HG02870 (cell line): ENCODE data around the gene PLEKHA6.
"Not testable (repeated sequence)": the region's sequence is repeated elsewhere in the genome, so short reads cannot be mapped to it uniquely, and the experiment has no call there.

Source experiments
- ATAC-seq: cut with Tn5 transposase; IDR thresholded peaks from one replicate; pipeline ENCODE4 v1.9.1; 2021; ENCODE audit warnings: mild to moderate bottlenecking, moderate library complexity; ENCODE audit not compliant: unreplicated experiment

PLEKHA6 gene

GRCh38 chr1:204338360-204338759 is 21.4 kb downstream of the PLEKHA6 start:
- ATAC-seq = no peak

DNA sequence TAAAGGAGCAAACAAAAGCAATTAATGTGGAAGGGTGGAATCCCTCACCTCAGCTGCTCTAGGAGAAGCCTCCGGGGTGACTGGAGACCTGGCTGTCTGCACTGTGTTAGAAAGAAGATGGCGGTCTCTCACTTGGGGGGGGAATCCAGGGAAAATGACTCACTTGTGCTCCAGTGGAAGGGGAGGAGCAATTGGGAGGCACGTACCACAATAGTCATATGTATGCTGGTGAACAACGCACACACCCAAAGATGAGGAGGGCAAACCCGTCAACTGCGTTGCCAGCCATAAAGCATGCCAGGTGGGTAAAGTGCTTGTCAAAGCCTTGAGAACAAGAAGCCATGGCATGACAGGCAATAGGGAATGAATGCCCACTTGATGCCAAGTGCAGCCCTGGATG is 22.1 kb downstream of the PLEKHA6 start:
- no peak for ATAC-seq

- no peak for ATAC-seq
Observed at GRCh38 chr1:204337036-204337429, 22.7 kb downstream of the PLEKHA6 start.

DNA sequence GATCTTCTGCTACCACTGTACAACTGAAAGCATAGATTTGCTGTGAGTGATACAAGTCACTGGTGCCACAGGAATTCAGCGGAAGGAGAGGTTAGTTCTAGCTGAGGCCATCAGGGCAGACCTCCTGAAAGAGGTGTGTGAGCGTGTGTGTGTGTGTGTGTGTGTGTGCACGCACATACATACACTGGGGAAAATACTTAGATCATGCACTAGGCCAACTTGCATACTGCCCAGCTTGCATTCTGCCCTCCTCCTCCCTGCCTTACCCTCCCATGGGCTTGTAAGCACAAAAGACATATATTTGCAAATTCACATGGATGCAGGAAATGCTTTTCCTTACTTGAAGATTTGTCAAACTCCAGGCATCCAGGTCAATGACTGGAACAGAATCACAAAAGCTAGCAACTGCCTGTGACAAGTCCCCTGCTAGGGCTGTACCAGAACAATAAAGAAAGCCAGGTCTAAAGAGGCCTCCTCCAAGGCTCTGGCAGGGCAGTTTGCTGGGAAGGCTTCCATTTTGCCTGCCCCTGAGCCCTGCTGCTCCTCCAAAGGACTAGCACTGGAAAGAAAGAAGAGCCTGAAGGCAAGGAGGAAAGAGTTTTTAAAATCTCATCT is 23.2 kb downstream of the PLEKHA6 start:
- no peak for ATAC-seq

DNA sequence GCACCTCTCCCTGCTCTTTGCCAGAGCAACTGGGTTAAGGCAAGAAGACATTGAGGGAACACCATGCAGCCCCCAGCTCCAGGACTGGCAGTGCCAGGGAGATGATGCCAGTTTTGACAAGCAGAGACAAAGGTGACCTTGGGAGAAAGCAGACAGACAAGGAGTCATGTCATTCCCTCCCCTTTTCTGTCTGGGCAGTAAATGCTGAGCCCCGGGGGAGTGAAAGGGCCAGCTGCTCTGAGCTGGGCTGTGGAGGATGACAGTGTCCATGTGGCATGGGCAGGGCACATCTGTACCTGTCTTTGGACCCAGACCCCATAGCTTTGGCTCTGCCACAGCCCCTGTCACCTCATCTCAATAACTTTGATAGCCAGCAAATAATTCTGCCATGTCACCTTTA is 24.2 kb downstream of the PLEKHA6 start:
- no peak for ATAC-seq

DNA sequence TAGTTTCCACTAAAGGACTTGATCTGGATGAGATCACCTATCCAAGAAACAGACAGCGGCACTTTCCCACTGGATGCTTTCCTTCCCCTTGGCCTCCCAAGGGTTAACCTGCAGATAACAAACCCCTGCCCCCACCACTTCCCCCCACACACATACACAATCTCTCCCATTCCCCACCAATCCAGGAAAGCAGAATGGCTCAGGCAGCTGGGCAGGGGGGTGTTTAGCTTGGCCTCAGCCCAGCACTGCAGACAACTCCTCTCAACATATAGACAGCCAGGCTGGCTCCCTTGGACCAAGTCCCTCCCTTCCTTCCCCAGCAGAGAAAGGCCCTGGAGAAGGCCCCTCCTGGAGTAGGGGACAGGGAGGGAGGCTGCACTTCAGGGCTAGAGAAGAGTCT is 24.6 kb downstream of the PLEKHA6 start:
- ATAC-seq = no peak

DNA sequence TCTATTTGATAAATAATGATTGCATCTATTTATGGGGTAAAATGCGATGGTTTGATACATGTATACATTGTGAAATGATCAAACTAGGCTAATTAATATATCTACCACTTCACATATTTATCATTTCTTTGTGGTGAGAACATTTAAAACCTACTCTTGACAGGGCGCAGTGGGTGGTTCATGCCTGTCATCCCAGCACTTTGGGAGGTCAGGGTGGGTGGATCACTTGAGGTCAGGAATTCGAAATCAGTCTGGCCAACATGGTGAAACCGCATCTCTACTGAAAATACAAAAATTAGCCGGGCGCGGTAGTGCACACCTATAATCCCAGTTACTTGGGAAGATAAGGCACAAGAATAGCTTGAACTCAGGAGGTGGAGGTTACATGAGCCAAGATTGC is 25.3 kb downstream of the PLEKHA6 start:
- ATAC-seq = no peak

DNA sequence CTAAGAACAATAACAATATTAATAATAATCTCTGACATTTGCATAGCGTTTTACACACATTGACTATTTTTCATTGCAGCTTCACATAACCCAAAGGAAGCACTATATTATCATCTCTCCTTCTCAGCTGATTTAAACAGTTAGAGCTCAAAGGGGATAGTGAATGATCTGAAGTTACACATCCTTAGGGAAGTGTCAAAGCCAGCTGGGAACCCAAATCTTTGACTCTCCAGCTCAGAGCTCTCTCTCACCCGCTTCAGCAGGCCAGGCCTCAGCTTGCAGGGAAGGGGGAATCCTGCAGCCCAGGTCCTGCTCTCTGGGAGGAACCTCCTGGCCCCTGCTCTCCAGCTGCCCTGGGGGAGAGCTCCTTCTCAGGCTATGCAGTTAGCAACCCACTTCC is 26.3 kb downstream of the PLEKHA6 start:
- ATAC-seq = no peak

DNA sequence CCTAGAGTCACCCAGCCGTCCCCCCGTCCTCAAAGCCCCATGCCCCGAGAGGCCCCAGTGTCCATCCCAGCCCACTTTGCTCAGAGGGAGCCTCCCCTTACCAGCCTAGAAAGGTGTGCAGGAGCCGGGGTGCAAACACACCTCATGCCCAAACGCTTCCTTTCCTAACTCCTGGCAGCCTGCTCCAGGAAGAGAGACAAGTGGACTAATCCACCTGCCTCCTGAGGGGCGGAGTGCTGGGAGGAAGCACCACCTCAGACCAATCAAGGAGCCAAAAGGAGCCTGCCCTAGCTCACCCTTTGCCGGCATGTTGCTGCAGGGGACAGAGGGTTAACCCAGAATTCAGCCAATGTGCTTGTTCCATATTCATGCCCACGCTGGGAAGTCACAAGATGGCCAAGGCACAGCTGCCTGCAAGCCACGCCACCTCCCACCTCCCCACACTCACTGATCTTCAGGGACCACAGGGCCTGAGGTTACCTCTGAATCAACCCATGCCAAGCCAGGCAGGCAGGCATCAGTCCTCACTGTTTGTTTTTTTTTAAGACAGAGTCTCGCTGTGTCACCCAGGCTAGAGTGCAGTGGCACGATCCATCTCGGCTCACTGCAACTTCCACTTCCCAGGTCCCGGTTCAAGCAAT is 27.8 kb downstream of the PLEKHA6 start:
- no peak for ATAC-seq

DNA sequence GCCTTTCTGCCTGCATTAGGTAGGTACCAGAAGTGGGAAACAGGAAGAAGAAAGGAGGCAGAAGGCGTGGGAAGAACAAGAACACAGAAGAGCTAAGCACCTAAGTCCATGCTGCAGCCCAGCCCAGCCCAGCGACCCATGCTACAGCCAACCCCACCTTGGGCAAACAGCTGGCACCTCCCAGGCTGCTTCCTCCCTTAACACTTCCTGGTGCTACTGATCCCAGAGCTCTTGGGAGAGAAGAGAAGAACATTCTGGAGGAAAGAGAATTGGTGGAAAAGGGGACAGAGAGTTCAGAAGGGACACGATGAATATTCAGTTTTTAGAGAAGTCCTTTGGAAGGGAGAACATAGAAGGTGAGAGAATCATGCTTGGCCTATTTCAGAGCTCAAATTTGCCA is 28.5 kb downstream of the PLEKHA6 start:
- no peak for ATAC-seq

DNA sequence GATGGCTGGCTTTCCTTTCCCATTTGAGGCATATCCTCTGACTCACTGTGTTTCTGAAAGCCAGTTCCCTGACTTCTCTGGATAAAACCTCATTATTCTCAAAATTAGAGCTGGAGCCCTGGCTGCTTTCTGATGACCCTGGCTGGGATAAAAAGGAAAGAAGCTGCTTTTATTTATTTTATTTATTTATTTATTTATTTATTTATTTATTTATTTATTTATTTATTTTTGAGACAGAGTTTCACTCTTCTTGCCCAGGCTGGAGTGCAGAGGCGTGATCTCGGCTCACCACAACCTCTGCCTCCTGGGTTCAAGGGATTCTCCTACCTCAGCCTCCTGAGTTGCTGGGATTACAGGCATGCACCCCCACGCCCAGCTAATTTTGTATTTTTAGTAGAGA is 31.9 kb downstream of the PLEKHA6 start:
- ATAC-seq = not testable (repeated sequence)

DNA sequence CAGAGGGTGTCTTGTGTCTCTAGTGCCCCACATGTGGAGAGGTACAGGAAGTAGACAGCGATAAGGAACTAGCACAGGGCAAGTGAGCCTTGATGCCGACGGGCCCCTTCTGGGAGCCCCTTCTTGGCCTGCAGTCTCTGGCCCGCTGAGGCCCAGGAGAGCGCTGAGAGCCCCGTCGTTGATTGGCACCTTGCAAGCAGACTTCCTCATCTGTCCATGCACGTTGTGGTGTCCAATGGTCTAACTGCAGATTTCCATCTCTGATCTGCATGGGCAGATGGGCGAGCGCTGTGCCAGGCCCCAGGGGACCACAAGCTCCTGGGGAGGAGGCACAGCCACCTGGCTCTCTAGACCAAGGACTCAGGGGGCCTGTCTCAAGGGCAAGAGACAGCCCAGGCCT is 32.4 kb downstream of the PLEKHA6 start:
- no peak for ATAC-seq

DNA sequence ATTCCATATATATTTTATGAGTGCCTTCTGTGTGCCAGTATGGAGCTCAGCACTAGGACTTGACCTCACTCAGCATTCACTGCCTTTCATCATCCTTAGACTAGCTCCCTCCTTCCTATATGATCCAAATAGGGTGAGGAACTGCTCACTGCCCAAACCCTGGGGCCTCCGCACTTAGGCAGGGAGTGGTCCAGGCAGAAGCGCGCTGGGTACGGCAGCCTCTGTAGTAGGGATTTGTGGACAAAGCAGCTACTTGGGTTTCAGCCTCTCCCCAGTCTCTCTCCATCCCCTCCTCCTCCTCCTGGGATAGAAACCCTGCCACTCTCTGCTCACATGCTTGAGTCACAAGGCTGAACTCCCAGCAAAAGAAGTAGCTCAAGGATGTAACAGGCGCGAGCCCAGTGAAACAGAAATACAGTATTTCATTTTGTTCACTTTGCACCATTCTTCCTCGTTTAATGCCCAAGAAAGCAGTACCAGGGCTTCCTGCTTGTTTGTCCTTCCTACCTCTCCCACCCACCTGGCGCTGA is 32.9 kb downstream of the PLEKHA6 start:
- ATAC-seq = no peak

- no peak for ATAC-seq
Observed at GRCh38 chr1:204325944-204326343, 33.8 kb downstream of the PLEKHA6 start.

GRCh38 chr1:204323887-204324286 is 35.8 kb downstream of the PLEKHA6 start:
- no peak for ATAC-seq

DNA sequence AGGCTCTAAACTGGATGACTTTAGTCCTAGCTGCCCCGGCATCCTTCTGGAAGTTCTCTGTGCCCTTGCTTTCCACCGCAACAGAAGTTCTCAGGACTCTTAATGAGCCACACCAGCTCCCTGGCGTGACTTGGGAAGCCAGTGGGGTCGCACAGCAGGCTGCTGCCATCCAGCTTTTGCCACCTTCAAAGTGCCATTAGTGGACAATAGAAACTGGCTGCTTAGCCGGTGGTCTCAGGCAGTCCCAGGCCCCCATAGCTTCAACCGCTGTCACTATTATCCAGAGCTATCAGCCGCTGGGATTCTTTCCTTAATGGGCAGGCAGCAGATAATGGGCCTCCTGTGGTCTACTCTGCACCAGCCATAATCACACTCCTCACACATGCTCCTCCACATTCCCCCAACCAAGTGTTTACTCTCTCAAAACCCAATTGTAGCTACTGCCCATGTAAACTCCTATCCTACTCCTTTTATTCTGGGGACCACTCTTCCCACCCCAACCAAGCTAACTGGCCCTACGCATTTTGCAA is 37.3 kb downstream of the PLEKHA6 start:
- no peak for ATAC-seq

GRCh38 chr1:204321665-204322064 is 38.1 kb downstream of the PLEKHA6 start:
- ATAC-seq = no peak

- no peak for ATAC-seq
Observed at GRCh38 chr1:204321051-204321450, 38.7 kb downstream of the PLEKHA6 start.

GRCh38 chr1:204320382-204320804 is 39.3 kb downstream of the PLEKHA6 start:
- ATAC-seq = no peak

DNA sequence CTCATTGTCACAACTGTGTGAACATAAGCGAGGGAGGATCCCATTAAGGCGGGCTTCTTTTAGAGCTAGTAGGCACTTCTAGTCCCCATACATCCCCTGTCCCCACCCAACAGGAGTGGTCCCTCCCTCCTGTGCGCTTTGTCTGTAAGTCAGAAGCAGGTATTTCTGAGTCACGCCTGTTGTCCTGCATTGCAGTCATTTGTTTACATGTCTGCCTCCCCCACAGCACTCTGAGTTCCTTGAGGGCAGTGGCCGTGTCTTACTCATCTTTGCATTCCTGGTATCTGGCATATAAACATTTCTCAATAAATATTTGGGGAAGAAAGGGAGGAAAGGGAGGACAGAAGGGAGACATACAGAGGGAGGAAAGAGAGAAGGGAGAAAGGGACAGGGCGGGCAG is 40.3 kb downstream of the PLEKHA6 start:
- no peak for ATAC-seq

DNA sequence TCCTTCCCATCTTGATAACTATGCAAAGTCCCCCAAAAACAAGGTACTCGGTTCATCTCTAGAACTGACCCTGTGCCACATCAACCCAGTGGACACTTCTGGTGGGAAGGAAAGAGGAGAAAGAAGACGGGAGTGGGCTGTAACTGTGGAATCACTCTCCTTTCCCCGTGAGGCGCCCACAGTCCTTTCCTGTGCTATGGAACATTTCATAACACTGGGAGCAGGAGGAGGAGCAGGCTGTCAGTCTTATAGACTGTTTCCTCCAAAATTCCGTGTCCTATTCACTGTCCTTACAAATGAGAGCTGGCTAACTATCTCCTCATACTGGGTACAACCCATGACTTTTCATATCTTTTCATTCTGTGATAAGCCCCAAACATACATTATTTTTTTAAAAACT is 40.7 kb downstream of the PLEKHA6 start:
- ATAC-seq = no peak

GRCh38 chr1:204318324-204318723 is 41.4 kb downstream of the PLEKHA6 start:
- ATAC-seq = no peak
